IPS-18a (cell line): ENCODE results near the gene NDUFA1.
"Not testable (repeated sequence)": the region's sequence is repeated elsewhere in the genome, so short reads cannot be mapped to it uniquely, and the experiment has no call there.

Source experiments
- H3K27ac ChIP-seq: one replicate; pipeline ENCODE4 v1.5.1; 2013; ENCODE audit warnings: low read length
- H3K27me3 ChIP-seq: one replicate; pipeline ENCODE4 v1.6.1; 2013; ENCODE audit warnings: mild to moderate bottlenecking, low read length; ENCODE audit not compliant: control insufficient read depth, insufficient read depth
- H3K36me3 ChIP-seq: one replicate; pipeline ENCODE4 v1.6.1; 2013; ENCODE audit warnings: low read depth, low read length; ENCODE audit not compliant: control insufficient read depth
- H3K4me1 ChIP-seq: one replicate; pipeline ENCODE4 v1.6.1; 2013; ENCODE audit warnings: low read depth, low read length; ENCODE audit not compliant: control insufficient read depth
- H3K4me3 ChIP-seq: one replicate; pipeline ENCODE4 v1.5.1; 2013; ENCODE audit warnings: low read length
- H3K9ac ChIP-seq: one replicate; pipeline ENCODE4 v1.6.1; 2013; ENCODE audit warnings: mild to moderate bottlenecking, low read length, moderate library complexity
- H3K9me3 ChIP-seq: one replicate; pipeline ENCODE4 v1.6.1; 2013; ENCODE audit warnings: low read depth, low read length; ENCODE audit not compliant: control insufficient read depth

Gene NDUFA1

GRCh38 chrX:119880552-119881437, 9.2 kb downstream of the NDUFA1 start:
- H3K4me3 ChIP-seq = no peak overlapping the region
- no peaks in the 10 kb centered on the region for H3K4me1 ChIP-seq
- no peak overlapping the region for H3K27ac ChIP-seq
- H3K9me3 ChIP-seq = peaks cover 8% of the 10 kb centered on the region
- H3K36me3 ChIP-seq = no peaks in the 10 kb centered on the region
- H3K9ac ChIP-seq = no peak overlapping the region
- no peaks in the 10 kb centered on the region for H3K27me3 ChIP-seq

DNA sequence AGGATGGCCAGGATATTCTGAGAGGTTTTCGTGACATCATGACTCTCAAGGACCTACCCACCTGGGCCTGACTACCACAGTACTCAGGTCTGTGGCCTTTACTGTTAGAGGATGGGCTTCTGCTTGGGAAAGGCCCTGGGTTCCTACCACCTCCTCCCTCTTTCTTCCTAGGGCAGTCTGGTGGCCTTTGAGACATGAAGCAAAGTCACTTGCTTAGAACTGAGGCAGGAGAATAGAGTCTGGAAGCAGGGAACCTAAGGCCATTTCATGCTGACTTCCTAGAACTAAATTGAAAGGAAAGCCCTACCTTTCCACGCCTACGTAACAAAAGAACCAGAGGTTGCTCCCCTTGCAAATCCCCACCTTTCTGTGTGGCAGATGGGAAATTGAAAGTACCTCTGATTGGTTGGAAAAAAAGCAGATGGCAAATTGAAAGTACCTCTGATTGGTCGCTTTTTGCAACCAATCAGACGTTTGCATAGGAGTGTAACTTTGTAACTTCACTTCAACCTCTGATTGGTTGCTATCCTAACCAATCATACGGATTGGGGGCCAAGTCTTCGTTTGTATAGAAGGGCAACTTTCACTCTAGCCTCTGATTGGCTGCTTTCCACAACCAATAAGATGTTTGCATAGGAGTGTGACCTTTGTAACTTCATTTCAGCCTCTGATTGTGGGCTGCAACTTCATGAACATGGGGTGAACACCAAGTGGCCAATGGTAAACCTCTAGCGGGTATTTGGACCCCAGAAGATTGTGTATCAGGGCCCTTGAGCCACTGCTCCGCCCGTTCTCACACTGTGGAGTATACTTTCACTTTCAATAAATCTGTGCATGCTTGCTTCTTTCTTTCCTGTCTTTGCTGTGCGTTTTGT, 14.2 kb downstream of the NDUFA1 start:
- Histone ChIP-seq H3K27ac (no peak overlapping the region), H3K4me3 (no peak overlapping the region)

GRCh38 chrX:119887721-119888425, 16.2 kb downstream of the NDUFA1 start:
- H3K9ac ChIP-seq = no peak overlapping the region
- H3K4me3 ChIP-seq = peak overlapping the region; percentile 30
- no peak overlapping the region for H3K27ac ChIP-seq
- H3K36me3 ChIP-seq = no peaks in the 10 kb centered on the region
- H3K27me3 ChIP-seq = no peaks in the 10 kb centered on the region
- no peaks in the 10 kb centered on the region for H3K4me1 ChIP-seq
- H3K9me3 ChIP-seq = peaks cover 1% of the 10 kb centered on the region

More for the DNA sequence above, 14.2 kb downstream of the NDUFA1 start:
- no peaks in the 10 kb centered on the region for H3K27me3 ChIP-seq
- peaks cover 4% of the 10 kb centered on the region for H3K9me3 ChIP-seq
- no peak overlapping the region for H3K9ac ChIP-seq
- no peaks in the 10 kb centered on the region for H3K36me3 ChIP-seq
- no peaks in the 10 kb centered on the region for H3K4me1 ChIP-seq

GRCh38 chrX:119890626-119891025, 19.0 kb downstream of the NDUFA1 start:
- H3K4me3 ChIP-seq, H3K9ac ChIP-seq, H3K27ac ChIP-seq, H3K4me1 ChIP-seq, H3K36me3 ChIP-seq, H3K9me3 ChIP-seq, H3K27me3 ChIP-seq: not testable (repeated sequence)

DNA sequence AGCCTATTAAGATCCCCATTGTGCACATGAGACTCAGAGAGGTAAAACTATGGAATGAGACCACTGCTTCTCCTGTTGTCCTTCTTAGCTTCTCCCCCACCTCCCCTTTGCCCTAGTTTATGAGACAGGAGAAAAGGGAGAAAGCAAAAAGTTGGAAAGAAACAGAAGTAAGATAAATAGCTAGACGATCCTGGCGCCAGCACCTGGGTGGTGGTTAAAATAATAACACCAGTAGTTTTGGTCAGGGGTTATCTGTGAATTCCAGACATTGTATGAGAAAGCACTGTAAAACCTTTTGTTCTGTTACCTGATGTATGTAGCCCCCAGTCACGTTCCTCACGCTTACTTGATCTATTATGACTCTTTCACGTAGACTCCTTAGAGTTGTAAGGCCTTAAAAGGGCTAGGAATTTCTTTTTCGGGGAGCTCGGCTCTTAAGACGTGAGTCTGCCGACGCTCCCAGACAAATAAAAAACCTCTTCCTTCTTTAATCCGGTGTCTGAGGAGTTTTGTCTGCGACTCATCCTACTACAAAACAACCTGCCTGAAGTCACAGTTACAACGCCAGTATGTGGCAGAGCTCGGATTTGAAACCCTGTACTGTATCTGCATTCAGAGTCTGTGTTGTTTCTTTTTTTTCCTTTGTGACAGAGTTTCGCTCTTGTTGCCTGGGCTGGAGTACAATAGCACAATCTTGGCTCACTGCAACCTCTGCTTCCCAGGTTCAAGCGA, 20.5 kb downstream of the NDUFA1 start:
- H3K36me3 ChIP-seq, H3K4me1 ChIP-seq, H3K27ac ChIP-seq, H3K27me3 ChIP-seq, H3K9me3 ChIP-seq, H3K4me3 ChIP-seq, H3K9ac ChIP-seq: not testable (repeated sequence)

- Histone ChIP-seq H3K27me3 (no peaks in the 10 kb centered on the region), H3K36me3 (no peaks in the 10 kb centered on the region), H3K27ac (no peak within 1 kb of the TSS), H3K9ac (no peak within 1 kb of the TSS), H3K4me3 (no peak within 1 kb of the TSS), H3K4me1 (no peaks in the 10 kb centered on the region), H3K9me3 (peaks cover 6% of the 10 kb centered on the region)
These were observed 24.3 kb downstream of the NDUFA1 start, which contains the start of gene AKAP14 for GRCh38 chrX:119895843-119896326. Gene AKAP14 (plus strand): TSS chrX:119895893. CDS start chrX:119903224, 7,331 bp downstream.

DNA sequence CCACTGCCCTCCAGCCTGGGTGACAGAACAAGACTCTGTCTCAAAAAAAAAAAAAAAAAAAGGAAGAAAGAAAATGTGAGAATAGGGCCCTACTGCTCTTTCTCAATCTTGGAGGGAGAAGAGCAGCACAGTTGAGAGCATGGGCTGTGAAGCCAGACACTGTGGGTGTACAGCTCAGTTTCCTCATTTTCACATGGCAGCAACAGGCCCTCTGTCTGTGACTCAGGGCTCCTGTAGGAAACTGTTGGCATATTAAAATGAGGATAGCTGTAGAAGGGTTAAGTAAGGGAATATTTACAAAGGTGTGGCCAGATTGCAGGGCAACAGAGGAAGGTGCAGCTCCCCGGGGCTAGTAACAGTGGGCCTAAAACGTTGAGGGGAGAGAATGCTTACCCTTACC, 27.5 kb downstream of the NDUFA1 start:
- H3K27ac ChIP-seq = no peak overlapping the region
- H3K9me3 ChIP-seq = peaks cover 5% of the 10 kb centered on the region
- no peaks in the 10 kb centered on the region for H3K27me3 ChIP-seq
- no peaks in the 10 kb centered on the region for H3K36me3 ChIP-seq
- H3K4me3 ChIP-seq = no peak overlapping the region
- no peaks in the 10 kb centered on the region for H3K4me1 ChIP-seq
- no peak overlapping the region for H3K9ac ChIP-seq

DNA sequence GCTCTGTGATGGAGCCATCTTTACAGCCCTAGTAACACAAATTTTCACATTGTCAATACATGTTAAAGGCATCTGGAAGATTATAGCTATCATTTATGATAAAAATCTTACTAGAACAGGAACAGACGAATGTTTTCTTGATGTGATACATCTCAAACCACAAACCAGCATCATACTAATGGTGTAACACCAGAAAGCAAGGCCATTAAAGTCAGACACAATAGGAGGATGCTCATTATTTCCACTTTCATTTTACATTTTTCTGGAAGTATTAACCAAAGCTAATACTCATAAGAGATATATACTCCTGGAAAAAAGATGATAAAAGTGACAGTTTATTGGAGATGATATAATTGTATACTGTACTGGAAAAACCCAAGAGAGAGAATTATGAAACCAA, 29.3 kb downstream of the NDUFA1 start:
- Histone ChIP-seq H3K36me3 (no peaks in the 10 kb centered on the region), H3K9ac (no peak overlapping the region), H3K9me3 (peaks cover 5% of the 10 kb centered on the region), H3K27me3 (no peaks in the 10 kb centered on the region), H3K27ac (no peak overlapping the region), H3K4me3 (no peak overlapping the region), H3K4me1 (no peaks in the 10 kb centered on the region)

- Histone ChIP-seq H3K27me3 (no peaks in the 10 kb centered on the region), H3K36me3 (no peaks in the 10 kb centered on the region), H3K9ac (no peak overlapping the region), H3K9me3 (peaks cover 3% of the 10 kb centered on the region), H3K4me1 (no peaks in the 10 kb centered on the region), H3K4me3 (no peak overlapping the region), H3K27ac (no peak overlapping the region)
These were observed 44.7 kb downstream of the NDUFA1 start for GRCh38 chrX:119916310-119916709.

DNA sequence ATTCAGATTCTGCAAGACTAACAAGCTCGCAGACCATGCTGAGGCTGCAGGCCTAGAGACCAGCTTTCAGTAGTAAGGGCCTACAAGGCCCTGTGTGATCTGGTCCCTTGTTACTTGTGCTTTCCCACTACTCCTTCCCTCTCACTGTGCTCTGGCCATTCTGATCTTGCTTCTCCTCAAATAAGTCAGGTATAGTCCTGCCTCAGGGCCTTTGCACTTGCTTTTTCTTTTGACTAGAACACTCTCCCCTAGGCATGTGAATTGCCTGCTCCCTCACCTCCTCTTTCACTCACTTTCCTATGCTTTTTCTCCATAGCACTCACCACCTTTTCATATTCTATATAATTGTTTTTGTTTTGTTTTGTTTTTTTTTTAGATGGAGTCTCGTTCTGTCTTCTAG, 46.2 kb downstream of the NDUFA1 start:
- no peak overlapping the region for H3K27ac ChIP-seq
- no peaks in the 10 kb centered on the region for H3K27me3 ChIP-seq
- no peaks in the 10 kb centered on the region for H3K36me3 ChIP-seq
- no peaks in the 10 kb centered on the region for H3K4me1 ChIP-seq
- H3K4me3 ChIP-seq = no peak overlapping the region
- peaks cover 3% of the 10 kb centered on the region for H3K9me3 ChIP-seq
- H3K9ac ChIP-seq = no peak overlapping the region
